HEK293 (cell line): ENCODE results near the gene S1PR3.

Experiments used
- CTCF ChIA-PET: fragments of 350-600 bp; formaldehyde crosslinking; extraction: SDS; loops from one replicate; lab custom pipeline; 2021; ENCODE audit warnings: antibody characterized with exemption; lab: Yijun Ruan, JAX
- POLR2A ChIA-PET: fragments of 300-600 bp; formaldehyde crosslinking; extraction: SDS; loops from one replicate; lab custom pipeline; 2020; ENCODE audit warnings: antibody characterized with exemption, inconsistent platforms; lab: Yijun Ruan, JAX
- H3K27ac ChIP-seq: fragments of 200-500 bp; sonication (Bioruptor generic); 2 replicates; pipeline ENCODE4 v1.5.1; 2014; ENCODE audit warnings: low read depth, low read length, control low read depth, inconsistent platforms; ENCODE audit errors: extremely low read depth
- H3K36me3 ChIP-seq, 2 experiments: fragments of 200-500 bp in 1 of 2; sonication (Bioruptor generic) in 1 of 2; 1 replicate in 1 of 2; 2 replicates in 1 of 2; pipeline ENCODE4 v1.5.1; 2014 to 2017; ENCODE audit warnings: inconsistent platforms in 2 of 2, low read length in 2 of 2; ENCODE audit not compliant: control insufficient read depth in 2 of 2, insufficient read depth in 1 of 2
- H3K4me1 ChIP-seq: fragments of 200-500 bp; sonication (Bioruptor generic); 2 replicates; pipeline ENCODE4 v1.5.1; 2014; ENCODE audit warnings: mild to moderate bottlenecking, low read length, inconsistent platforms; ENCODE audit not compliant: control insufficient read depth, insufficient read depth
- H3K4me3 ChIP-seq: 2 replicates; pipeline ENCODE4 v1.5.1; 2011; ENCODE audit warnings: low read depth, mild to moderate bottlenecking, control low read depth, low read length, moderate library complexity
- H3K9me3 ChIP-seq: fragments of 200-500 bp; sonication (Bioruptor generic); 2 replicates; pipeline ENCODE4 v1.5.1; 2014; ENCODE audit warnings: low read depth, low read length, inconsistent platforms; ENCODE audit not compliant: control insufficient read depth, insufficient read depth
- AEBP2 ChIP-seq: fragments of 450-650 bp; formaldehyde crosslinking; IDR thresholded peaks from 2 replicates; pipeline ENCODE4 v1.5.1; 2016; ENCODE audit warnings: missing biosample characterization, missing genetic modification characterization, borderline replicate concordance
- GLIS1 ChIP-seq: fragments of 450-650 bp; formaldehyde crosslinking; IDR thresholded peaks from 2 replicates; pipeline ENCODE4 v1.5.1; 2016; ENCODE audit warnings: missing biosample characterization, missing genetic modification characterization
- HIC1 ChIP-seq: fragments of 450-650 bp; formaldehyde crosslinking; IDR thresholded peaks from 2 replicates; pipeline ENCODE4 v1.5.1; 2016; ENCODE audit warnings: missing biosample characterization, missing genetic modification characterization
- PRDM6 ChIP-seq: fragments of 450-650 bp; formaldehyde crosslinking; IDR thresholded peaks from 2 replicates; pipeline ENCODE4 v1.5.1; 2017; ENCODE audit warnings: missing biosample characterization, missing genetic modification characterization
- TRIM28 ChIP-seq: IDR thresholded peaks from 2 replicates; pipeline ENCODE4 v1.6.1; 2011; ENCODE audit warnings: low read length, control low read depth, borderline replicate concordance
- WT1 ChIP-seq: fragments of 450-650 bp; formaldehyde crosslinking; IDR thresholded peaks from 2 replicates; pipeline ENCODE4 v1.5.1; 2016; ENCODE audit warnings: missing biosample characterization, missing genetic modification characterization
- YY1 ChIP-seq: fragments of 450-650 bp; formaldehyde crosslinking; IDR thresholded peaks from 2 replicates; pipeline ENCODE4 v1.5.1; 2018; ENCODE audit warnings: missing biosample characterization, missing genetic modification characterization
- ZBTB17 ChIP-seq: fragments of 450-650 bp; formaldehyde crosslinking; IDR thresholded peaks from 2 replicates; pipeline ENCODE4 v1.5.1; 2016; ENCODE audit warnings: missing biosample characterization, missing genetic modification characterization
- ZBTB26 ChIP-seq: fragments of 450-650 bp; formaldehyde crosslinking; optimal IDR thresholded peaks from 2 replicates; pipeline ENCODE3; 2016; ENCODE audit warnings: missing biosample characterization, mild to moderate bottlenecking, missing genetic modification characterization
- ZBTB49 ChIP-seq: fragments of 450-650 bp; formaldehyde crosslinking; IDR thresholded peaks from 2 replicates; pipeline ENCODE4 v1.5.1; 2016; ENCODE audit warnings: missing biosample characterization, missing genetic modification characterization, low read depth
- ZBTB6 ChIP-seq: fragments of 450-650 bp; formaldehyde crosslinking; IDR thresholded peaks from 2 replicates; pipeline ENCODE4 v1.5.1; 2017; ENCODE audit warnings: missing biosample characterization, missing genetic modification characterization
- ZNF121 ChIP-seq: fragments of 450-650 bp; formaldehyde crosslinking; IDR thresholded peaks from 2 replicates; pipeline ENCODE4 v1.5.1; 2016; ENCODE audit warnings: missing biosample characterization, missing genetic modification characterization
- ZNF175 ChIP-seq: fragments of 450-650 bp; formaldehyde crosslinking; IDR thresholded peaks from 2 replicates; pipeline ENCODE4 v1.5.1; 2016; ENCODE audit warnings: missing biosample characterization, missing genetic modification characterization
- ZNF274 ChIP-seq, 2 experiments: fragments of 200-500 bp in 1 of 2; fragments of 450-650 bp in 1 of 2; sonication (Bioruptor generic) in 1 of 2; formaldehyde crosslinking in 1 of 2; IDR thresholded peaks; 2 replicates each; pipeline versions ENCODE4 v1.5.1 to v1.6.1; 2014 to 2016; ENCODE audit warnings: borderline replicate concordance in 1 of 2, inconsistent platforms in 1 of 2, low read length in 1 of 2, missing biosample characterization in 1 of 2, missing genetic modification characterization in 1 of 2
- ZNF302 ChIP-seq: fragments of 450-650 bp; formaldehyde crosslinking; IDR thresholded peaks from 2 replicates; pipeline ENCODE4 v1.5.1; 2016; ENCODE audit warnings: missing biosample characterization, missing genetic modification characterization, low read depth
- ZNF513 ChIP-seq: fragments of 450-650 bp; IDR thresholded peaks from 2 replicates; pipeline ENCODE4 v1.5.1; 2018; ENCODE audit warnings: missing biosample characterization, missing genetic modification characterization
- ZNF580 ChIP-seq: fragments of 450-650 bp; formaldehyde crosslinking; IDR thresholded peaks from 2 replicates; pipeline ENCODE4 v1.5.1; 2016; ENCODE audit warnings: missing biosample characterization, missing genetic modification characterization
- ZNF670 ChIP-seq: fragments of 450-650 bp; formaldehyde crosslinking; IDR thresholded peaks from 2 replicates; pipeline ENCODE4 v1.5.1; 2016; ENCODE audit warnings: missing biosample characterization, missing genetic modification characterization, low read depth
- ZNF777 ChIP-seq: fragments of 450-650 bp; formaldehyde crosslinking; IDR thresholded peaks from 2 replicates; pipeline ENCODE4 v1.5.1; 2017; ENCODE audit warnings: missing biosample characterization, missing genetic modification characterization, borderline replicate concordance
- ZNF792 ChIP-seq: fragments of 450-650 bp; formaldehyde crosslinking; IDR thresholded peaks from 2 replicates; pipeline ENCODE4 v1.5.1; 2016; ENCODE audit warnings: missing biosample characterization, missing genetic modification characterization

Gene S1PR3

GRCh38 chr9:89010526-89011111 is 19.4 kb downstream of the S1PR3 start:
- ChIA-PET POLR2A (interaction anchor here (0.5 kb wide), 1 partner anchor 15 kb away, joined by 3 read pairs; no protein-coding TSS in a partner anchor), CTCF (no interaction called here)
- TF ChIP-seq AEBP2 (tag by site-specific recombination) (no peak), TRIM28 (no peak), HIC1 (tag by site-specific recombination) (no peak), ZBTB26 (tag by site-specific recombination) (no peak), ZNF580 (tag by site-specific recombination) (no peak), ZBTB6 (tag by site-specific recombination) (no peak), WT1 (tag by site-specific recombination) (no peak), ZNF777 (tag by site-specific recombination) (no peak), ZNF121 (tag by site-specific recombination) (no peak), YY1 (tag by site-specific recombination) (no peak), ZNF670 (no peak), PRDM6 (tag by site-specific recombination) (no peak), ZBTB17 (tag by site-specific recombination) (no peak), GLIS1 (tag by site-specific recombination) (no peak)
- H3K4me1 ChIP-seq: no peaks in the 10 kb centered on the region
- no peak overlapping the region for H3K27ac ChIP-seq
- no peak overlapping the region for H3K4me3 ChIP-seq
- no peaks in the 10 kb centered on the region for H3K36me3 ChIP-seq
- no peaks in the 10 kb centered on the region for H3K9me3 ChIP-seq

GRCh38 chr9:89011683-89012082 is 20.4 kb downstream of the S1PR3 start:
- no peaks in the 10 kb centered on the region for H3K9me3 ChIP-seq
- no peak overlapping the region for H3K4me3 ChIP-seq
- ChIA-PET CTCF (no interaction called here), POLR2A (no interaction called here)
- H3K27ac ChIP-seq: no peak overlapping the region
- H3K4me1 ChIP-seq: no peaks in the 10 kb centered on the region
- H3K36me3 ChIP-seq: no peaks in the 10 kb centered on the region
- TF ChIP-seq ZNF792: no peak
- no peak for TF ChIP-seq ZNF513 (tag by site-specific recombination)
- TF ChIP-seq ZNF175 (tag by site-specific recombination): no peak
- no peak for TF ChIP-seq ZNF274 (IDR thresholded peaks at IDR 0.05; ENCODE audit: low read length)
- TF ChIP-seq ZNF274 (tag by site-specific recombination; IDR thresholded peaks at IDR 0.05; ENCODE audit: borderline replicate concordance): no peak
- no peak for TF ChIP-seq ZBTB49 (tag by site-specific recombination)
- TF ChIP-seq ZNF302: no peak
